HG02763 (cell line): ENCODE results near the gene SYNDIG1.

ENCODE experiments used
- ATAC-seq: cut with Tn5 transposase; IDR thresholded peaks from one replicate; pipeline ENCODE4 v1.9.1; 2021; ENCODE audit warnings: mild to moderate bottlenecking, moderate library complexity; ENCODE audit not compliant: unreplicated experiment

The SYNDIG1 gene

GRCh38 chr20:24522452-24523330 lies 53.3 kb downstream of the SYNDIG1 start:
- ATAC-seq = no peak

GRCh38 chr20:24523661-24524060 lies 54.2 kb downstream of the SYNDIG1 start:
- ATAC-seq = no peak

- ATAC-seq = no peak
These were observed 59.3 kb downstream of the SYNDIG1 start for GRCh38 chr20:24528583-24529368.

GRCh38 chr20:24529369-24529719 lies 59.9 kb downstream of the SYNDIG1 start:
- no peak for ATAC-seq

GRCh38 chr20:24530131-24530680 lies 60.8 kb downstream of the SYNDIG1 start:
- ATAC-seq = no peak

- ATAC-seq = no peak
These were observed 61.8 kb downstream of the SYNDIG1 start for GRCh38 chr20:24531202-24531601.

GRCh38 chr20:24531631-24532419 lies 62.4 kb downstream of the SYNDIG1 start:
- ATAC-seq = no peak

- no peak for ATAC-seq
These were observed 64.0 kb downstream of the SYNDIG1 start for GRCh38 chr20:24533449-24533848.

GRCh38 chr20:24534282-24534681 lies 64.9 kb downstream of the SYNDIG1 start:
- no peak for ATAC-seq

- ATAC-seq = no peak
These were observed 66.7 kb downstream of the SYNDIG1 start for GRCh38 chr20:24535941-24536730.

- no peak for ATAC-seq
These were observed 67.8 kb downstream of the SYNDIG1 start for GRCh38 chr20:24537210-24537609.

- ATAC-seq = no peak
These were observed 73.3 kb downstream of the SYNDIG1 start for GRCh38 chr20:24542721-24543120.

GRCh38 chr20:24543168-24543567 lies 73.7 kb downstream of the SYNDIG1 start:
- ATAC-seq = no peak

GRCh38 chr20:24543741-24544140 lies 74.3 kb downstream of the SYNDIG1 start:
- ATAC-seq = no peak

GRCh38 chr20:24544371-24544770 lies 74.9 kb downstream of the SYNDIG1 start:
- ATAC-seq = no peak

- no peak for ATAC-seq
These were observed 75.7 kb downstream of the SYNDIG1 start for GRCh38 chr20:24545168-24545567.

- ATAC-seq = no peak
These were observed 76.9 kb downstream of the SYNDIG1 start for GRCh38 chr20:24546232-24546892.

GRCh38 chr20:24547967-24548366 lies 78.5 kb downstream of the SYNDIG1 start:
- no peak for ATAC-seq

GRCh38 chr20:24559114-24559732 lies 89.8 kb downstream of the SYNDIG1 start:
- no peak for ATAC-seq
